H9 (cell line): ENCODE data around the gene CST3. TPM values are rescaled to one million over a fixed set of nuclear protein-coding genes. Genes with fewer than 3 reads are reported as not detected.

Experiments
- DNase-seq: peaks from one replicate; pipeline ENCODE4 v3.0.0-alpha.2; 2017
- H2AFZ ChIP-seq: one replicate; pipeline ENCODE4 v1.6.1; 2013; ENCODE audit warnings: mild to moderate bottlenecking, low read length, control low read depth, moderate library complexity
- H2AK5ac ChIP-seq: 2 replicates; pipeline ENCODE4 v1.6.1; 2013; ENCODE audit warnings: low read length, control low read depth, mixed read lengths; ENCODE audit not compliant: insufficient read length
- H2BK120ac ChIP-seq: one replicate; pipeline ENCODE4 v1.6.1; 2013; ENCODE audit warnings: low read depth, mild to moderate bottlenecking, low read length, control low read depth, inconsistent platforms; ENCODE audit not compliant: poor library complexity, severe bottlenecking
- H2BK12ac ChIP-seq: 2 replicates; pipeline ENCODE4 v1.6.1; 2013; ENCODE audit warnings: low read length, control low read depth, mixed read lengths, low read depth; ENCODE audit not compliant: insufficient read length
- H2BK15ac ChIP-seq: 2 replicates; pipeline ENCODE4 v1.6.1; 2013; ENCODE audit warnings: low read depth, low read length, control low read depth
- H2BK20ac ChIP-seq: one replicate; pipeline ENCODE4 v1.6.1; 2013; ENCODE audit warnings: low read depth, mild to moderate bottlenecking, low read length, control low read depth, inconsistent platforms; ENCODE audit not compliant: poor library complexity, severe bottlenecking
- H2BK5ac ChIP-seq: 2 replicates; pipeline ENCODE4 v1.6.1; 2013; ENCODE audit warnings: low read length, control low read depth, mixed read lengths; ENCODE audit not compliant: insufficient read length
- H3K14ac ChIP-seq: 2 replicates; pipeline ENCODE4 v1.6.1; 2013; ENCODE audit warnings: low read length, control low read depth; ENCODE audit not compliant: insufficient read depth
- H3K18ac ChIP-seq: 2 replicates; pipeline ENCODE4 v1.6.1; 2013; ENCODE audit warnings: low read depth, mild to moderate bottlenecking, mixed read lengths, low read length, control low read depth; ENCODE audit not compliant: insufficient read length
- H3K23ac ChIP-seq: 2 replicates; pipeline ENCODE4 v1.6.1; 2013; ENCODE audit warnings: low read length, control low read depth, mixed read lengths, low read depth; ENCODE audit not compliant: insufficient read length
- H3K23me2 ChIP-seq: 2 replicates; pipeline ENCODE4 v1.6.1; 2013; ENCODE audit warnings: low read depth, mild to moderate bottlenecking, mixed read lengths, low read length, control low read depth; ENCODE audit not compliant: insufficient read length, poor library complexity, severe bottlenecking
- H3K27ac ChIP-seq: 2 replicates; pipeline ENCODE4 v1.5.1; 2013; ENCODE audit warnings: low read length, control low read depth, mixed read lengths, low read depth; ENCODE audit not compliant: insufficient read length
- H3K27me3 ChIP-seq: 2 replicates; pipeline ENCODE4 v1.6.1; 2013; ENCODE audit warnings: low read length, control low read depth, inconsistent platforms; ENCODE audit not compliant: insufficient read depth
- H3K4ac ChIP-seq: 2 replicates; pipeline ENCODE4 v1.6.1; 2013; ENCODE audit warnings: low read depth, mild to moderate bottlenecking, control low read depth, inconsistent platforms, low read length, moderate library complexity
- H3K4me1 ChIP-seq: 2 replicates; pipeline ENCODE4 v1.6.1; 2013; ENCODE audit warnings: low read length, control low read depth, inconsistent platforms; ENCODE audit not compliant: insufficient read depth
- H3K4me2 ChIP-seq: 2 replicates; pipeline ENCODE4 v1.6.1; 2013; ENCODE audit warnings: low read length, control low read depth, mixed read lengths; ENCODE audit not compliant: insufficient read length, insufficient read depth
- H3K56ac ChIP-seq: 2 replicates; pipeline ENCODE4 v1.6.1; 2013; ENCODE audit warnings: low read depth, mild to moderate bottlenecking, mixed read lengths, low read length, control low read depth; ENCODE audit not compliant: insufficient read length
- H3K79me1 ChIP-seq: 2 replicates; pipeline ENCODE4 v1.6.1; 2013; ENCODE audit warnings: low read depth, mild to moderate bottlenecking, moderate library complexity, low read length, control low read depth, inconsistent platforms; ENCODE audit not compliant: insufficient read depth, poor library complexity, severe bottlenecking
- H3K79me2 ChIP-seq: 2 replicates; pipeline ENCODE4 v1.6.1; 2013; ENCODE audit warnings: low read length, control low read depth, inconsistent platforms; ENCODE audit not compliant: insufficient read depth
- H3K9ac ChIP-seq: 2 replicates; pipeline ENCODE4 v1.6.1; 2013; ENCODE audit warnings: low read length, control low read depth, mixed read lengths; ENCODE audit not compliant: insufficient read length; ENCODE audit errors: extremely low read depth
- H3K9me3 ChIP-seq: one replicate; pipeline ENCODE4 v1.6.1; 2013; ENCODE audit warnings: low read depth, low read length, inconsistent platforms; ENCODE audit not compliant: control insufficient read depth
- H3T11ph ChIP-seq: one replicate; pipeline ENCODE4 v1.6.1; 2013; ENCODE audit warnings: mild to moderate bottlenecking, low read length, control low read depth, inconsistent platforms
- H4K20me1 ChIP-seq: one replicate; pipeline ENCODE4 v1.6.1; 2013; ENCODE audit not compliant: control insufficient read depth, insufficient read length, insufficient read depth
- H4K5ac ChIP-seq: 2 replicates; pipeline ENCODE4 v1.6.1; 2013; ENCODE audit warnings: low read depth, mild to moderate bottlenecking, mixed read lengths, low read length, control low read depth; ENCODE audit not compliant: insufficient read length
- H4K8ac ChIP-seq: replicated peaks from 2 replicates; pipeline ENCODE4 v1.6.1; 2013; ENCODE audit warnings: low read length, control low read depth, mixed read lengths, low read depth; ENCODE audit not compliant: insufficient read length
- H4K91ac ChIP-seq: 2 replicates; pipeline ENCODE4 v1.6.1; 2013; ENCODE audit warnings: low read depth, mild to moderate bottlenecking, moderate library complexity, mixed read lengths, low read length, control low read depth; ENCODE audit not compliant: insufficient read length
- H3K27ac Mint-ChIP-seq, 3 experiments: 2 replicates in 2 of 3; 3 replicates in 1 of 3; pipeline ENCODE4 v1.8.0; 2020 to 2021; ENCODE audit warnings: mixed read lengths in 3 of 3, mild to moderate bottlenecking in 1 of 3, moderate library complexity in 1 of 3
- H3K27me3 Mint-ChIP-seq: 2 replicates; pipeline ENCODE4 v1.8.0; 2021; ENCODE audit warnings: low read depth, mild to moderate bottlenecking, moderate library complexity, mixed read lengths
- H3K36me3 Mint-ChIP-seq, 3 experiments: 2 replicates in 2 of 3; 3 replicates in 1 of 3; pipeline ENCODE4 v1.8.0; 2020 to 2021; ENCODE audit warnings: low read depth in 3 of 3, mixed read lengths in 3 of 3; ENCODE audit not compliant: insufficient read depth in 1 of 3
- H3K4me1 Mint-ChIP-seq, 2 experiments: 2 replicates each; pipeline ENCODE4 v1.8.0; 2020; ENCODE audit warnings: mixed read lengths in 2 of 2
- H3K4me3 Mint-ChIP-seq, 2 experiments: 2 replicates in 1 of 2; 3 replicates in 1 of 2; pipeline ENCODE4 v1.8.0; 2020 to 2021; ENCODE audit warnings: mild to moderate bottlenecking in 2 of 2, mixed read lengths in 2 of 2, moderate library complexity in 1 of 2
- H3K9me3 Mint-ChIP-seq, 2 experiments: 2 replicates in 1 of 2; 3 replicates in 1 of 2; pipeline ENCODE4 v1.8.0; 2020; ENCODE audit warnings: mild to moderate bottlenecking in 2 of 2, mixed read lengths in 2 of 2, moderate library complexity in 1 of 2
- CTCF ChIP-seq: fragments of 200-600 bp; sonication (generic); conservative IDR thresholded peaks from 3 replicates; pipeline ENCODE4 v1.8.0; 2021; ENCODE audit warnings: antibody characterized with exemption, mild to moderate bottlenecking
- WGBS: extraction: QIAGEN DNeasy Blood & Tissue Kit; methylation state at CpG from one replicate; pipeline ENCODE4 v1.1.7; 2013; ENCODE audit warnings: missing lambda C conversion rate, low lambda C conversion rate, mixed read lengths; ENCODE audit not compliant: insufficient read length; ENCODE audit errors: extremely low coverage; 5-methylcytosine and 5-hydroxymethylcytosine counted together
- total RNA-seq: library from RNA; stranded (reverse); gene quantifications from 2 replicates; pipeline ENCODE4 v1.2.1, GENCODE V29; 2021

Gene CST3
- total RNA-seq, 1 experiment from 2014 or later, result 77.2 TPM

GRCh38 chr20:23585449-23585807 is 52.3 kb downstream of the CST3 start:
- Histone ChIP-seq H3K4me2 (no peak overlapping the region), H3K14ac (no peak overlapping the region), H2BK120ac (no peak overlapping the region), H3K27ac (no peak overlapping the region), H3K79me2 (no peaks in the 10 kb centered on the region; the same call in 1 of the 2 replicates), H2BK5ac (no peak overlapping the region), H3K9me3 (no peaks in the 10 kb centered on the region), H2BK12ac (no peak overlapping the region), H2BK15ac (no peak overlapping the region), H4K91ac (no peak overlapping the region), H4K5ac (no peak overlapping the region), H2BK20ac (no peak overlapping the region), H3T11ph (no peak overlapping the region), H3K23me2 (no peaks in the 10 kb centered on the region), H3K56ac (no peak overlapping the region), H4K8ac (no peak overlapping the region), H2AK5ac (no peak overlapping the region), H2AFZ (no peak overlapping the region), H3K9ac (no peak overlapping the region), H3K4ac (no peak overlapping the region), H3K79me1 (no peaks in the 10 kb centered on the region), H3K4me1 (no peaks in the 10 kb centered on the region), H4K20me1 (no peaks in the 10 kb centered on the region), H3K23ac (no peak overlapping the region), H3K27me3 (no peaks in the 10 kb centered on the region; the same call in 1 of the 2 replicates), H3K18ac (no peak overlapping the region)
- Mint-ChIP-seq H3K27me3 (peaks cover 15% of the 10 kb centered on the region; the same call in 1 of the 2 replicates), H3K4me3 (no peak overlapping the region), H3K4me1 (peaks cover 22 to 26% of the 10 kb centered on the region in 2 experiments), H3K27ac (no peak overlapping the region), H3K36me3 (peaks cover 0 to 18% (median 2%) of the 10 kb centered on the region in 3 experiments; a peak in 4 of 7 replicates), H3K9me3 (peaks cover 2 to 4% of the 10 kb centered on the region in 2 experiments)
- no peak for TF ChIP-seq CTCF
- no CpG with 5 or more reads among the region's 5 CpGs for WGBS
- no peak for DNase-seq
